Measurements from ENCODE around the gene TARP.

The TARP gene

DNA sequence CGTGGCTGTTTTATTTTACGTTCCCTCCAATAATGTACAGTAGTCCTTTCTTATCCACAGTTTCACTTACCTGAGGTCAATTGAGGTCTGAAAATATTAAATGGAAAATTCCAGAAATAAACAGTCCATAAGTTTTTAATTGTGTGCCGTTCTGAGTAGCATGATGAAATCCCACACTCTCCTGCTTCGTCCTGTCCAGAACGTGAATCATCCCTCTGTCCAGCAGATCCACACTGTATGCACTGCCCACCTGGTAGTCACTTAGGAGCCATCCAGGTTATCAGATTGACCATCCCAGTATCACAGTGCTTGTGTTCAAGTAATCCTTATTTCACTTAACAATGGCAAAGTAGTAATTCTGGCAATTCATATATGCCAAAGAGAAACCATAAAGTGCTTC is 49.0 kb downstream of the TARP start:
- FAIRE-seq (no peak), DNase-seq (ENCODE audit: extremely low spot score, insufficient read length, low read depth) (no peak)

DNA sequence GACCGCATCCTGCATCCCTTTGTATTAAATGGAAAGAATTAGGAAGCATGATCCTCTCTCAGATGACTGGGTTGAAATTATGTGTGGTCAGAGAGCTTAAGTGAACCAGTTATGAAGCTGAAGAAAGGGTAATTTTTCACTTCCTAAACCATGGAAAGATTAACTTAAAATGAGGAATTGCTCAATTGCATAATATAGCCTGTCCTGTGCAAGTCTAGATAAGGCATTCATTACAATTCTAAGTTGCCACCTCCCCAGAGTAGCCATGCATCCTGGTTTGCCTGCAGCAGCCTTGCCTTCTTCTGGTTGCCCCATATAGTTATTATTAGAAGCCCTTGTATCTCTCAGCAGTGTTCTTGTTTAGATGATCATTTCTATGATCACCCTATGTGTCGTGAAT is 50.1 kb downstream of the TARP start:
- no peak for FAIRE-seq
- DNase-seq (ENCODE audit: extremely low spot score, insufficient read length, low read depth) = no peak

- DNase-seq (ENCODE audit: extremely low spot score, insufficient read length, low read depth) (peak; percentile 7), FAIRE-seq (peak; percentile 96)
Measured at GRCh38 chr7:38222481-38223096, 50.8 kb downstream of the TARP start.

- DNase-seq (ENCODE audit: extremely low spot score, insufficient read length, low read depth) = no peak
- no peak for FAIRE-seq
Measured at GRCh38 chr7:38220452-38220851, 53.0 kb downstream of the TARP start.

DNA sequence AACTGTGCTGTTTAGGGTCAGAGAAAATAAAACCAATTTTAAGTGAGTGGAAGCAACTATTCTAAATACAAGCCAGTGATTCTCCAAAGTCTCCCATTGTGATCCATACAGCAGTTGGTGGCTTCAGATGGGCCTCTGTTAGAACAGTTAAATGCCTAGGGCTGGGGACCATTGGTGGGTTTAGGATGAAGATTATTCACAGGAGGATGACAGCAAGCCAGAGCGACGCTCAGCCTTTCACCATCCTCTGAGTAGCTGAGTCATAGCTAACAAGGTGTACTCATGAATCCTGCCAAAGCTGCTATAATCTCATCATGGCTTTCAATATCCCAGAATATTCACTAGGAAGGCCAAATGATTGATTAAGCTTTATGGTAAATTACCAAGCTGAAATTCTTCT is 55.8 kb downstream of the TARP start:
- no peak for FAIRE-seq

DNA sequence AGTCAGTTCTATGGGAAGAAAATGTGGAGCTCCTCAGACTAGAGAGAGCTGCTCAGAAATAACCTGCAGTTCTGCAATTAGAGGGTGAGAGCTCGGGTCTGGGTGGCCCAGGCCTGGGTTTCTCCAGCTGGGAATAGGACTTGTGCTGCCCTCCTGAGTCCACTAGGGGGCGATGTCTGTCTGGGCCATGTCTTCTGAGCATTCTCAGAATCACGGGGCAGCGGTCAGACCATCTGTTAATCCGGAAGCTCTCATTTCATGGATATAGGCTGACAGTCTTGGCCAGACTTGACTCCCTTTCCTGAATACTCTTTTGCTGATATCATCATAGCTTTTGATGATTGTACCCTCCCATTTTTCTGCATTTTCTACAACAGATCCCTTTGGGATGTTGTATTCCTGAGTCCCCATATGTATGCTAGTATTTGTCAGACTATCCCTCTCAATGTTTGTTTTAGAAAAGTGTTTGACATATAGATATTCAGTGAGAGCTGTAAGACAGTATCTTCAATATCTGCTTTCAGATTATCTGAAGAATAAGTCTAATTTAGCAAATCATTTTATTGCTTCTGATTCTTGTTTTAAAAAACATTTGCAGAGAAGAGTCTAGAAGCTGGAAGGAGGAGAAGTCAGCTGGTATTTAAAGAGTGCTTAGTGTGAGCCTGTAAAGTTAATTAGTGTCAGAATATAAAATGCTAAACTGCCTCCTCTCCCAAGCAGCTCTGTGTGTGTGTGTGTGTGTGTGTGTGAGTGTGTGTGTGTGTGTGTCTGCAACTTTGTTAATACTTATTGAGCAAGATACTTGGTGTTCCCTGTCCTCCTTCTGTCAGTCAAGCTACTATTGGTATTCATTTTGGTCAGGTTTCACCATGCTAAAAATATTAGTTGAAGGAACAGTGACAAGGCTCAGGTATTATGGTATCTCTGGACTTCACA is 57.4 kb downstream of the TARP start:
- peak; percentile 96 for FAIRE-seq
- DNase-seq (ENCODE audit: extremely low spot score, insufficient read length, low read depth) = peak; percentile 62

More for the DNA sequence above, 55.8 kb downstream of the TARP start:
- DNase-seq (ENCODE audit: extremely low spot score, insufficient read length, low read depth) = no peak

- FAIRE-seq (no peak), DNase-seq (ENCODE audit: extremely low spot score, insufficient read length, low read depth) (no peak)
Measured at GRCh38 chr7:38215115-38215514, 58.3 kb downstream of the TARP start.

DNA sequence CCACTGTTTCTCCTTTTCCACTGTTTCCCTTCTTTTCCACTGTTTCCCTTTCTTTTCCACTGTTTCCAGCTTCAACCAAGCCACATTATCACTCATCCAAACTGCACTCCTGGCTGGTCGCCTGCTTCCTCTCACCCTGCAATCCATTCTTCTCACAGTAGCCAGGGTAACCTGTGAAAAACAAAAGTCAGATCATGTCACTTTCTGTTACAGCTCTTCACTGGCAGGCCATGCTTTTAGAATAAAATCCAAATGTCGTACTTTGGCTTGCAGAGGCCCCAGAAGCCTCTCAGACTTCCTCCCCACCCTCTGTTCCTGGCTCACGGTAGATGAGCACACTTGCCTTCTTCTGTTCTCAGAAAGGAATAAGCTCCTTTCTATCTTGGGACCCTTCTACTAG is 61.5 kb downstream of the TARP start:
- FAIRE-seq (no peak), DNase-seq (ENCODE audit: extremely low spot score, insufficient read length, low read depth) (no peak)

DNA sequence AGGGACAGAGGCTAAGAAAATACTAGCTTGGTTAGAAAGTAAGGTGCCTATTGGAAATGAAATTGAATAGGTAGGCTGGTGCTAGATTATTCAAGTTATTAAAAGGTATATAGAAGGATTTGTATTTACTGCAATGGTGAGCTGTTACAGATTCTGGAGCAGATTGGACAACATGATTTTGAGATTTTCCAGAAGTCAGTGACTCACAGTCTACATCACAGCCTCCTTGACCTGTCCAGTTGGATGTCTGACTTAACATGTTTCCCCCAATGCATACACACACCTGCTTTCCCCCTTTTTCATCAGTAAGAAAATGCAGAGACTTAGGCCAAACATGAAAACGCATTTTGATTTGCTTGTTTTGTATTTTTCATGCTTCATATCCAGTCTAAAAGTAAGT is 62.0 kb downstream of the TARP start:
- DNase-seq (ENCODE audit: extremely low spot score, insufficient read length, low read depth) (no peak), FAIRE-seq (no peak)
